Panc1 (cell line): Measurements from ENCODE around the gene ACSL1. TPM values are rescaled to one million over a fixed set of nuclear protein-coding genes. Genes with fewer than 3 reads are reported as not detected.

ENCODE experiments used
- ATAC-seq: fragments of 200-7000 bp; cut with Tn5 transposase; 2 replicates; pipeline ENCODE4 v1.9.1; 2020; ENCODE audit warnings: mild to moderate bottlenecking, moderate library complexity
- BruUV-seq: library from RNA; stranded (reverse); fragments of 400-500 nt; replicated peaks from 2 replicates; lab custom pipeline; 2021; lab: Mats Ljungman, UMichigan
- CTCF ChIA-PET: fragments of 300-600 bp; sonication (Branson Sonifier 250); formaldehyde crosslinking; loops from one replicate; lab custom pipeline; 2022; ENCODE audit warnings: antibody characterized with exemption; lab: Charles Lee
- POLR2A ChIA-PET: fragments of 300-600 bp; sonication (Branson Sonifier 250); formaldehyde crosslinking; loops from one replicate; lab custom pipeline; 2022; ENCODE audit warnings: antibody characterized with exemption; lab: Charles Lee
- DNase-seq: peaks from one replicate; pipeline ENCODE4 v3.0.0-alpha.2; 2010; ENCODE audit warnings: low read depth, low spot score
- H3K27ac ChIP-seq: 2 replicates; pipeline ENCODE4 v1.5.1; 2011; ENCODE audit warnings: mild to moderate bottlenecking, low read length, inconsistent platforms
- H3K27me3 ChIP-seq: fragments of 200-500 bp; sonication (Bioruptor generic); 2 replicates; pipeline ENCODE4 v1.6.0; 2014; ENCODE audit warnings: low read length, inconsistent platforms; ENCODE audit not compliant: control insufficient read depth, insufficient read depth
- H3K36me3 ChIP-seq: fragments of 200-500 bp; sonication (Bioruptor generic); 2 replicates; pipeline ENCODE4 v1.5.1; 2014; ENCODE audit warnings: inconsistent platforms, mild to moderate bottlenecking, low read length, moderate library complexity; ENCODE audit not compliant: control insufficient read depth, insufficient read depth
- H3K4me1 ChIP-seq: 2 replicates; pipeline ENCODE4 v1.5.1; 2011; ENCODE audit warnings: inconsistent platforms, mild to moderate bottlenecking, low read length, moderate library complexity; ENCODE audit not compliant: control insufficient read depth, insufficient read depth
- H3K4me3 ChIP-seq, 2 experiments: 2 replicates each; pipeline ENCODE4 v1.5.1; 2011 to 2012; ENCODE audit warnings: low read depth in 2 of 2, low read length in 2 of 2, mild to moderate bottlenecking in 2 of 2, inconsistent platforms in 1 of 2, moderate library complexity in 1 of 2
- H3K9me3 ChIP-seq: fragments of 200-500 bp; sonication (Bioruptor generic); 2 replicates; pipeline ENCODE4 v1.5.1; 2014; ENCODE audit warnings: low read depth, mild to moderate bottlenecking, inconsistent platforms, low read length, moderate library complexity; ENCODE audit not compliant: control insufficient read depth, insufficient read depth
- CTCF ChIP-seq: fragments of 450-650 bp; IDR thresholded peaks from 2 replicates; pipeline ENCODE4 v1.5.1; 2017; ENCODE audit warnings: mild to moderate bottlenecking
- POLR2AphosphoS5 ChIP-seq: IDR thresholded peaks from 2 replicates; pipeline ENCODE4 v1.6.1; 2012; ENCODE audit warnings: mild to moderate bottlenecking, low read depth, low read length, moderate library complexity
- SIN3A ChIP-seq: IDR thresholded peaks from 2 replicates; pipeline ENCODE4 v1.6.1; 2012; ENCODE audit warnings: low read depth, mild to moderate bottlenecking, low read length, moderate library complexity, borderline replicate concordance; ENCODE audit not compliant: insufficient read depth
- TCF7L2 ChIP-seq: IDR thresholded peaks from 2 replicates; pipeline ENCODE4 v1.6.1; 2011; ENCODE audit warnings: mild to moderate bottlenecking, low read depth, low read length, inconsistent platforms
- in situ Hi-C: cut with HindIII; loops from 2 replicates; pipeline ENCODE4 v1.10.0; 2016; ENCODE audit warnings: low sequenced_read_pairs, low pct_unique_long_range_greater_than_20kb
- intact Hi-C: fragments of 100-400 bp; cut with micrococcal nuclease; formaldehyde crosslinking; loops from one replicate; pipeline ENCODE4 v1.10.0; 2022; ENCODE audit not compliant: unreplicated experiment
- total RNA-seq: library from RNA; stranded (reverse); gene quantifications from one replicate; pipeline ENCODE4 v1.2.1, GENCODE V29; 2021; ENCODE audit not compliant: unreplicated experiment
- TF ChIP-seq, protein P1 (sequence below), 2 experiments: IDR thresholded peaks; 2 replicates each; pipeline ENCODE4 v1.6.1; 2011 to 2012; ENCODE audit warnings: low read depth in 2 of 2, control low read depth in 1 of 2, low read length in 1 of 2, mild to moderate bottlenecking in 1 of 2, moderate library complexity in 1 of 2; ENCODE audit not compliant: insufficient read depth in 1 of 2

The ACSL1 gene
- total RNA-seq, 1 experiment from 2014 or later, result 15.4 TPM

GRCh38 chr4:184801781-184802696, 23.7 kb downstream of the ACSL1 start:
- Histone ChIP-seq H3K4me3 (no peak overlapping the region), H3K4me1 (peaks cover 4% of the 10 kb centered on the region; the same call in 1 of the 2 replicates), H3K9me3 (no peaks in the 10 kb centered on the region), H3K27me3 (no peaks in the 10 kb centered on the region), H3K36me3 (no peaks in the 10 kb centered on the region), H3K27ac (no peak overlapping the region)
- ChIA-PET POLR2A (no interaction called here), CTCF (no interaction called here)
- intact Hi-C loops (no loop called here), in situ Hi-C loops (no loop called here)
- no TSS peak for BruUV-seq
- DNase-seq, result no peak
- TF ChIP-seq CTCF, result no peak
- TF ChIP-seq POLR2AphosphoS5, result no peak
- no peak for TF ChIP-seq TCF7L2
- TF ChIP-seq, protein P1, sequence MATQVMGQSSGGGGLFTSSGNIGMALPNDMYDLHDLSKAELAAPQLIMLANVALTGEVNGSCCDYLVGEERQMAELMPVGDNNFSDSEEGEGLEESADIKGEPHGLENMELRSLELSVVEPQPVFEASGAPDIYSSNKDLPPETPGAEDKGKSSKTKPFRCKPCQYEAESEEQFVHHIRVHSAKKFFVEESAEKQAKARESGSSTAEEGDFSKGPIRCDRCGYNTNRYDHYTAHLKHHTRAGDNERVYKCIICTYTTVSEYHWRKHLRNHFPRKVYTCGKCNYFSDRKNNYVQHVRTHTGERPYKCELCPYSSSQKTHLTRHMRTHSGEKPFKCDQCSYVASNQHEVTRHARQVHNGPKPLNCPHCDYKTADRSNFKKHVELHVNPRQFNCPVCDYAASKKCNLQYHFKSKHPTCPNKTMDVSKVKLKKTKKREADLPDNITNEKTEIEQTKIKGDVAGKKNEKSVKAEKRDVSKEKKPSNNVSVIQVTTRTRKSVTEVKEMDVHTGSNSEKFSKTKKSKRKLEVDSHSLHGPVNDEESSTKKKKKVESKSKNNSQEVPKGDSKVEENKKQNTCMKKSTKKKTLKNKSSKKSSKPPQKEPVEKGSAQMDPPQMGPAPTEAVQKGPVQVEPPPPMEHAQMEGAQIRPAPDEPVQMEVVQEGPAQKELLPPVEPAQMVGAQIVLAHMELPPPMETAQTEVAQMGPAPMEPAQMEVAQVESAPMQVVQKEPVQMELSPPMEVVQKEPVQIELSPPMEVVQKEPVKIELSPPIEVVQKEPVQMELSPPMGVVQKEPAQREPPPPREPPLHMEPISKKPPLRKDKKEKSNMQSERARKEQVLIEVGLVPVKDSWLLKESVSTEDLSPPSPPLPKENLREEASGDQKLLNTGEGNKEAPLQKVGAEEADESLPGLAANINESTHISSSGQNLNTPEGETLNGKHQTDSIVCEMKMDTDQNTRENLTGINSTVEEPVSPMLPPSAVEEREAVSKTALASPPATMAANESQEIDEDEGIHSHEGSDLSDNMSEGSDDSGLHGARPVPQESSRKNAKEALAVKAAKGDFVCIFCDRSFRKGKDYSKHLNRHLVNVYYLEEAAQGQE (IDR thresholded peaks at IDR 0.05; ENCODE audit: insufficient read depth in 1 of 2, low read depth in 2 of 2, low read length in 1 of 2), result no peak
- TF ChIP-seq SIN3A, result no peak
- no peak for ATAC-seq

GRCh38 chr4:184798504-184798903, 27.3 kb downstream of the ACSL1 start:
- in situ Hi-C loops (no loop called here), intact Hi-C loops (no loop called here)
- Histone ChIP-seq H3K36me3 (no peaks in the 10 kb centered on the region), H3K27me3 (no peaks in the 10 kb centered on the region), H3K4me1 (peaks cover under 1% of the 10 kb centered on the region; the same call in 1 of the 2 replicates), H3K4me3 (no peak overlapping the region), H3K9me3 (no peaks in the 10 kb centered on the region), H3K27ac (no peak overlapping the region)
- no TSS peak for BruUV-seq
- CTCF ChIA-PET, result no interaction called here
- TF ChIP-seq CTCF (no peak), SIN3A (no peak), TCF7L2 (no peak), POLR2AphosphoS5 (no peak)
- TF ChIP-seq, protein P1 (IDR thresholded peaks at IDR 0.05; ENCODE audit: insufficient read depth in 1 of 2, low read depth in 2 of 2, low read length in 1 of 2), result no peak
- no peak for ATAC-seq
- POLR2A ChIA-PET, result no interaction called here
- DNase-seq, result no peak
